ENCODE measurements around the gene CNNM1. TPM values are rescaled to one million over a fixed set of nuclear protein-coding genes. Genes with fewer than 3 reads are reported as not detected.

The CNNM1 gene
- total and polyA plus RNA-seq, 9 of the 15 experiments (the other 6 are each of a cell fraction or from before 2014, with no cell fraction given), result not detected

- FAIRE-seq, result no peak
- in situ Hi-C loops (cut with MboI), result no loop called here
- Histone ChIP-seq H3K9ac (ENCODE audit: insufficient read depth in 1 of 2, low read depth in 2 of 2, low read length in 2 of 2) (no peak overlapping the region), H3K9me1 (ENCODE audit: control insufficient read depth, insufficient read depth, low read length) (no peaks in the 10 kb centered on the region), H2AFZ (ENCODE audit: low read depth, low read length) (no peak overlapping the region), H4K20me1 (replicated peaks; ENCODE audit: control insufficient read depth, insufficient read depth, low read length) (no peaks in the 10 kb centered on the region), H3K36me3 (ENCODE audit: control insufficient read depth, insufficient read depth, low read length) (no peaks in the 10 kb centered on the region), H3K27ac (ENCODE audit: extremely low read depth, low read depth, low read length) (no peak overlapping the region), H3K9me3 (replicated peaks; ENCODE audit: control insufficient read depth, insufficient read depth, low read depth, low read length) (no peaks in the 10 kb centered on the region), H3K4me1 (replicated peaks in 1 of 2; ENCODE audit: control insufficient read depth in 2 of 2, insufficient read depth in 2 of 2, low read length in 2 of 2) (no peaks in the 10 kb centered on the region), H3K4me2 (ENCODE audit: insufficient read depth, low read length) (no peak overlapping the region), H3K27me3 (ENCODE audit: control insufficient read depth in 2 of 2, insufficient read depth in 2 of 2, low read length in 2 of 2) (peaks cover 0 to 18% of the 10 kb centered on the region in 2 experiments; a peak in 2 of 5 replicates), H3K79me2 (ENCODE audit: control insufficient read depth, insufficient read depth, low read length) (no peaks in the 10 kb centered on the region), H3K4me3 (no peak overlapping the region)
- no peak for ATAC-seq
- intact Hi-C loops (cut with micrococcal nuclease), result no loop called here
- POLR2A ChIA-PET, result no interaction called here
- CTCF ChIA-PET (ENCODE audit: low intra/inter-chr PET ratio), result no interaction called here
- BruUV-seq (replicated peaks), result no TSS peak
- no peak for DNase-seq (ENCODE audit: extremely low read depth in 1 of 4, low spot score in 3 of 4)
- TF ChIP-seq TFE3 (CRISPR knock-in tag; IDR thresholded peaks at IDR 0.05) (no peak), RBM34 (IDR thresholded peaks at IDR 0.05; ENCODE audit: borderline replicate concordance, insufficient read depth, low read length) (no peak), ZNF592 (IDR thresholded peaks at IDR 0.05) (no peak), ZNF224 (CRISPR knock-in tag; IDR thresholded peaks at IDR 0.05) (no peak), ZNF384 (IDR thresholded peaks at IDR 0.05; ENCODE audit: low read depth, low read length) (no peak), POLR3G (IDR thresholded peaks at IDR 0.05; ENCODE audit: extremely low read depth, insufficient read length, insufficient replicate concordance) (no peak), TFAP4 (CRISPR knock-in tag; IDR thresholded peaks at IDR 0.05; ENCODE audit: borderline replicate concordance) (no peak), HMGN3 (IDR thresholded peaks at IDR 0.05; ENCODE audit: borderline replicate concordance, extremely low read depth, insufficient read length, low read depth, low read length) (no peak), STAT5B (CRISPR knock-in tag; IDR thresholded peaks at IDR 0.05) (no peak), JUN (IDR thresholded peaks at IDR 0.05; ENCODE audit: borderline replicate concordance, low read depth, low read length) (no peak), JUN (CRISPR knock-in tag; IDR thresholded peaks at IDR 0.05; ENCODE audit: borderline replicate concordance) (no peak), ATF4 (CRISPR knock-in tag; IDR thresholded peaks at IDR 0.05) (no peak), CBX3 (IDR thresholded peaks at IDR 0.05; ENCODE audit: borderline replicate concordance in 1 of 2, low read length in 2 of 2) (no peak), ZNF644 (tag; IDR thresholded peaks at IDR 0.05; ENCODE audit: low read depth) (no peak), WHSC1 (IDR thresholded peaks at IDR 0.05; ENCODE audit: low read length) (no peak), SMAD3 (CRISPR knock-in tag; conservative IDR thresholded peaks at IDR 0.05) (no peak)
- 0% methylated on average over 3 of the region's 4 CpGs for WGBS (ENCODE audit: insufficient coverage, low coverage, missing lambda C conversion rate)
These were observed 35.0 kb downstream of the CNNM1 start for GRCh38 chr10:99364125-99364524.
